Measurements from ENCODE around the gene MSL3B.

The MSL3B gene

DNA sequence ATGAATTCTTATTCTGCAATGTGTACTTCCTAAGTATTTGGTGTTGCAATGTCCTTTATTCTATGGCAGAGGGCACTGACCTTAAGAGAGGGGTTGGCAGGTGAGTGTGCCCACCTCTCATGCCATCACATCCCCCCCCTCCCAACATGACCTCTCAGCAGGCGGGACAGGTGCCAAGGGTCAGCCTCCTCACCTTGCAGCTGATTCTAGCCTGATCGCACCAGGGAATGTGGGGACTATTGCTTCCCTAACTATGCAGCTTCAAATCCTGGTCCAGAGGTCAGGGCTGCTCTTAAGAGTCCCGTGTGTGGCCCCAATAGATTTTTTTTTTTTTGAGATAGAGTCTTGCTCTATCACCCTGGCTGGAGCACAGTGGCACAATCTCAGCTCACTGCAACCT lies 23.4 kb downstream of the MSL3B start:
- CTCF ChIA-PET (ENCODE audit: low intra/inter-chr PET ratio): no interaction called here
- Histone ChIP-seq H3K36me3 (ENCODE audit: control insufficient read depth, insufficient read depth, low read length) (peaks cover 98% of the 10 kb centered on the region), H3K4me2 (ENCODE audit: insufficient read depth, low read length) (no peak overlapping the region), H3K79me2 (ENCODE audit: control insufficient read depth, insufficient read depth, low read length) (peaks cover 80% of the 10 kb centered on the region), H3K4me3 (no peak overlapping the region), H2AFZ (ENCODE audit: low read depth, low read length) (no peak overlapping the region), H3K9me3 (replicated peaks; ENCODE audit: control insufficient read depth, insufficient read depth, low read depth, low read length) (no peaks in the 10 kb centered on the region), H4K20me1 (replicated peaks; ENCODE audit: control insufficient read depth, insufficient read depth, low read length) (peaks cover 15% of the 10 kb centered on the region; the same call in 1 of the 2 replicates), H3K9me1 (ENCODE audit: control insufficient read depth, insufficient read depth, low read length) (no peaks in the 10 kb centered on the region), H3K27ac (ENCODE audit: extremely low read depth, low read depth, low read length) (no peak overlapping the region), H3K4me1 (replicated peaks in 1 of 2; ENCODE audit: control insufficient read depth in 2 of 2, insufficient read depth in 2 of 2, low read length in 2 of 2) (no peaks in the 10 kb centered on the region), H3K27me3 (ENCODE audit: control insufficient read depth in 2 of 2, insufficient read depth in 2 of 2, low read length in 2 of 2) (no peaks in the 10 kb centered on the region), H3K9ac (ENCODE audit: insufficient read depth in 1 of 2, low read depth in 2 of 2, low read length in 2 of 2) (no peak overlapping the region)
- intact Hi-C loops (cut with micrococcal nuclease): no loop called here
- BruUV-seq (replicated peaks): no TSS peak
- WGBS (ENCODE audit: insufficient coverage, low coverage, missing lambda C conversion rate): 100% methylated on average over 1 of the region's 3 CpGs
- POLR2A ChIA-PET: interaction anchor here (0.7 kb wide), 1 partner anchor 233 kb away, joined by 4 read pairs; no protein-coding TSS in a partner anchor
- DNase-seq (ENCODE audit: extremely low read depth in 1 of 4, low spot score in 3 of 4): no peak
- in situ Hi-C loops (cut with MboI): no loop called here
- no peak for FAIRE-seq
- no peak for ATAC-seq
- TF ChIP-seq PATZ1 (CRISPR knock-in tag; IDR thresholded peaks at IDR 0.05; ENCODE audit: borderline replicate concordance): no peak
- no peak for TF ChIP-seq TRIM28 (IDR thresholded peaks at IDR 0.05)
- TF ChIP-seq, protein P1, sequence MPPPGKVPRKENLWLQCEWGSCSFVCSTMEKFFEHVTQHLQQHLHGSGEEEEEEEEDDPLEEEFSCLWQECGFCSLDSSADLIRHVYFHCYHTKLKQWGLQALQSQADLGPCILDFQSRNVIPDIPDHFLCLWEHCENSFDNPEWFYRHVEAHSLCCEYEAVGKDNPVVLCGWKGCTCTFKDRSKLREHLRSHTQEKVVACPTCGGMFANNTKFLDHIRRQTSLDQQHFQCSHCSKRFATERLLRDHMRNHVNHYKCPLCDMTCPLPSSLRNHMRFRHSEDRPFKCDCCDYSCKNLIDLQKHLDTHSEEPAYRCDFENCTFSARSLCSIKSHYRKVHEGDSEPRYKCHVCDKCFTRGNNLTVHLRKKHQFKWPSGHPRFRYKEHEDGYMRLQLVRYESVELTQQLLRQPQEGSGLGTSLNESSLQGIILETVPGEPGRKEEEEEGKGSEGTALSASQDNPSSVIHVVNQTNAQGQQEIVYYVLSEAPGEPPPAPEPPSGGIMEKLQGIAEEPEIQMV (tag; conservative IDR thresholded peaks at IDR 0.05; ENCODE audit: low read depth): no peak
- TF ChIP-seq, protein P2, sequence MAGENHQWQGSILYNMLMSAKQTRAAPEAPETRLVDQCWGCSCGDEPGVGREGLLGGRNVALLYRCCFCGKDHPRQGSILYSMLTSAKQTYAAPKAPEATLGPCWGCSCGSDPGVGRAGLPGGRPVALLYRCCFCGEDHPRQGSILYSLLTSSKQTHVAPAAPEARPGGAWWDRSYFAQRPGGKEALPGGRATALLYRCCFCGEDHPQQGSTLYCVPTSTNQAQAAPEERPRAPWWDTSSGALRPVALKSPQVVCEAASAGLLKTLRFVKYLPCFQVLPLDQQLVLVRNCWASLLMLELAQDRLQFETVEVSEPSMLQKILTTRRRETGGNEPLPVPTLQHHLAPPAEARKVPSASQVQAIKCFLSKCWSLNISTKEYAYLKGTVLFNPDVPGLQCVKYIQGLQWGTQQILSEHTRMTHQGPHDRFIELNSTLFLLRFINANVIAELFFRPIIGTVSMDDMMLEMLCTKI (IDR thresholded peaks at IDR 0.05; ENCODE audit: partially characterized antibody): no peak
- no peak for TF ChIP-seq ZNF41 (CRISPR knock-in tag; conservative IDR thresholded peaks at IDR 0.05)
- no peak for TF ChIP-seq NFE2 (IDR thresholded peaks at IDR 0.05; ENCODE audit: low read depth)
- TF ChIP-seq, protein P3, sequence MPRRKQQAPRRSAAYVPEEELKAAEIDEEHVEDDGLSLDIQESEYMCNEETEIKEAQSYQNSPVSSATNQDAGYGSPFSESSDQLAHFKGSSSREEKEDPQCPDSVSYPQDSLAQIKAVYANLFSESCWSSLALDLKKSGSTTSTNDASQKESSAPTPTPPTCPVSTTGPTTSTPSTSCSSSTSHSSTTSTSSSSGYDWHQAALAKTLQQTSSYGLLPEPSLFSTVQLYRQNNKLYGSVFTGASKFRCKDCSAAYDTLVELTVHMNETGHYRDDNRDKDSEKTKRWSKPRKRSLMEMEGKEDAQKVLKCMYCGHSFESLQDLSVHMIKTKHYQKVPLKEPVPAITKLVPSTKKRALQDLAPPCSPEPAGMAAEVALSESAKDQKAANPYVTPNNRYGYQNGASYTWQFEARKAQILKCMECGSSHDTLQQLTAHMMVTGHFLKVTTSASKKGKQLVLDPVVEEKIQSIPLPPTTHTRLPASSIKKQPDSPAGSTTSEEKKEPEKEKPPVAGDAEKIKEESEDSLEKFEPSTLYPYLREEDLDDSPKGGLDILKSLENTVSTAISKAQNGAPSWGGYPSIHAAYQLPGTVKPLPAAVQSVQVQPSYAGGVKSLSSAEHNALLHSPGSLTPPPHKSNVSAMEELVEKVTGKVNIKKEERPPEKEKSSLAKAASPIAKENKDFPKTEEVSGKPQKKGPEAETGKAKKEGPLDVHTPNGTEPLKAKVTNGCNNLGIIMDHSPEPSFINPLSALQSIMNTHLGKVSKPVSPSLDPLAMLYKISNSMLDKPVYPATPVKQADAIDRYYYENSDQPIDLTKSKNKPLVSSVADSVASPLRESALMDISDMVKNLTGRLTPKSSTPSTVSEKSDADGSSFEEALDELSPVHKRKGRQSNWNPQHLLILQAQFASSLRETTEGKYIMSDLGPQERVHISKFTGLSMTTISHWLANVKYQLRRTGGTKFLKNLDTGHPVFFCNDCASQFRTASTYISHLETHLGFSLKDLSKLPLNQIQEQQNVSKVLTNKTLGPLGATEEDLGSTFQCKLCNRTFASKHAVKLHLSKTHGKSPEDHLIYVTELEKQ (CRISPR knock-in tag; IDR thresholded peaks at IDR 0.05): no peak
- TF ChIP-seq GATAD2B (IDR thresholded peaks at IDR 0.05; ENCODE audit: borderline replicate concordance): no peak
- no peak for TF ChIP-seq PHB (CRISPR knock-in tag; IDR thresholded peaks at IDR 0.05)
- TF ChIP-seq RBBP5 (IDR thresholded peaks at IDR 0.05; ENCODE audit: borderline replicate concordance, insufficient read depth, low read length, poor library complexity, severe bottlenecking): no peak
- no peak for TF ChIP-seq FOXM1 (IDR thresholded peaks at IDR 0.05; ENCODE audit: low read depth)
- TF ChIP-seq FOXM1 (CRISPR knock-in tag; IDR thresholded peaks at IDR 0.05; ENCODE audit: low read depth): no peak
- TF ChIP-seq HMGXB4 (CRISPR knock-in tag; IDR thresholded peaks at IDR 0.05): no peak

All from K562 (cell line).